K562 (cell line): ENCODE results near the gene LMBR1. TPM values are rescaled to one million over a fixed set of nuclear protein-coding genes. Genes with fewer than 3 reads are reported as not detected.

ENCODE experiments used
- ATAC-seq: fragments of 200-7000 bp; cut with Tn5 transposase; 3 replicates; pipeline ENCODE4 v1.9.1; 2020; ENCODE audit warnings: moderate library complexity
- BruUV-seq: library from RNA; stranded (reverse); fragments of 400-500 nt; replicated peaks from 2 replicates; lab custom pipeline; 2021; lab: Mats Ljungman, UMichigan
- CTCF ChIA-PET: fragments of 300-600 bp; formaldehyde crosslinking; extraction: SDS; loops from one replicate; lab custom pipeline; 2021; ENCODE audit warnings: low intra/inter-chr PET ratio; lab: Yijun Ruan, JAX
- POLR2A ChIA-PET: fragments of 300-600, 350-650 bp; sonication (Branson Sonifier 250); formaldehyde crosslinking; extraction: SDS; loops from one replicate; lab custom pipeline; 2021; ENCODE audit warnings: antibody characterized with exemption, inconsistent platforms; lab: Yijun Ruan, JAX
- DNase-seq, 4 experiments: peaks; one replicate each; pipeline versions ENCODE4 v3.0.0 to v3.0.0-alpha.2; 2011 to 2018; ENCODE audit warnings: low spot score in 3 of 4, mixed read lengths in 3 of 4; ENCODE audit errors: extremely low read depth in 1 of 4
- FAIRE-seq: peaks from 2 replicates; lab custom pipeline; 2011; peaks lifted over from hg19 to GRCh38; lab: Jason Lieb, UNC
- H2AFZ ChIP-seq: 2 replicates; pipeline ENCODE4 v1.6.0; 2011; ENCODE audit warnings: low read depth, low read length, control low read depth, inconsistent platforms
- H3K27ac ChIP-seq: fragments of 200-600 bp; 3 replicates; pipeline ENCODE4 v1.8.0; 2011; ENCODE audit warnings: low read depth, mild to moderate bottlenecking, control low read depth, inconsistent platforms, low read length, moderate library complexity, mixed read lengths; ENCODE audit errors: extremely low read depth
- H3K27me3 ChIP-seq, 2 experiments: fragments of 300-600 bp in 1 of 2; 2 replicates in 1 of 2; 3 replicates in 1 of 2; pipeline versions ENCODE4 v1.6.0 to v1.8.0; 2011; ENCODE audit warnings: inconsistent platforms in 2 of 2, low read length in 2 of 2, mild to moderate bottlenecking in 1 of 2, mixed read lengths in 1 of 2, moderate library complexity in 1 of 2; ENCODE audit not compliant: control insufficient read depth in 2 of 2, insufficient read depth in 2 of 2
- H3K36me3 ChIP-seq: fragments of 300-600 bp; 3 replicates; pipeline ENCODE4 v1.8.0; 2011; ENCODE audit warnings: mild to moderate bottlenecking, low read length, inconsistent platforms; ENCODE audit not compliant: control insufficient read depth, insufficient read depth
- H3K4me1 ChIP-seq, 2 experiments: fragments of 200-600 bp in 1 of 2; replicated peaks in 1 of 2; 2 replicates in 1 of 2; 3 replicates in 1 of 2; pipeline versions ENCODE4 v1.5.1 to v1.8.0; 2011; ENCODE audit warnings: inconsistent platforms in 2 of 2, low read length in 2 of 2, mild to moderate bottlenecking in 1 of 2, mixed read lengths in 1 of 2, moderate library complexity in 1 of 2; ENCODE audit not compliant: control insufficient read depth in 2 of 2, insufficient read depth in 2 of 2
- H3K4me2 ChIP-seq: 2 replicates; pipeline ENCODE4 v1.6.1; 2011; ENCODE audit warnings: low read length, control low read depth, inconsistent platforms, mixed read lengths; ENCODE audit not compliant: insufficient read depth
- H3K4me3 ChIP-seq: fragments of 200-600 bp; sonication (generic), shearing (Covaris generic); 2 replicates; pipeline ENCODE4 v1.5.1; 2016; ENCODE audit warnings: control low read depth, inconsistent platforms
- H3K79me2 ChIP-seq: fragments of 200-600 bp; 3 replicates; pipeline ENCODE4 v1.8.0; 2011; ENCODE audit warnings: low read length, inconsistent platforms; ENCODE audit not compliant: control insufficient read depth, insufficient read depth
- H3K9ac ChIP-seq, 2 experiments: 2 replicates each; pipeline versions ENCODE4 v1.6.0 to v1.6.1; 2011; ENCODE audit warnings: low read depth in 2 of 2, low read length in 2 of 2, control low read depth in 1 of 2, inconsistent platforms in 1 of 2, mild to moderate bottlenecking in 1 of 2, mixed read lengths in 1 of 2; ENCODE audit not compliant: insufficient read depth in 1 of 2
- H3K9me1 ChIP-seq: one replicate; pipeline ENCODE4 v1.6.0; 2011; ENCODE audit warnings: inconsistent platforms, mild to moderate bottlenecking, low read length, moderate library complexity; ENCODE audit not compliant: control insufficient read depth, insufficient read depth
- H3K9me3 ChIP-seq: replicated peaks from 2 replicates; pipeline ENCODE4 v1.5.1; 2011; ENCODE audit warnings: low read depth, low read length, inconsistent platforms; ENCODE audit not compliant: control insufficient read depth, insufficient read depth
- H4K20me1 ChIP-seq: replicated peaks from 2 replicates; pipeline ENCODE4 v1.6.1; 2011; ENCODE audit warnings: low read length, inconsistent platforms, mixed read lengths; ENCODE audit not compliant: control insufficient read depth, insufficient read depth
- ARID3A ChIP-seq: IDR thresholded peaks from 2 replicates; pipeline ENCODE4 v1.6.1; 2012; ENCODE audit warnings: low read depth, low read length, improper control_type of control experiment, borderline replicate concordance
- C11orf30 ChIP-seq: fragments of 450-650 bp; IDR thresholded peaks from 2 replicates; pipeline ENCODE4 v1.6.1; 2016; ENCODE audit warnings: low read depth, mild to moderate bottlenecking
- EP300 ChIP-seq: IDR thresholded peaks from 2 replicates; pipeline ENCODE4 v1.6.1; 2012; ENCODE audit warnings: low read length, improper control_type of control experiment
- FOSL1 ChIP-seq: fragments of 200-800 bp; sonication (Bioruptor generic); conservative IDR thresholded peaks from 2 replicates; pipeline ENCODE4 v1.6.1; 2016; ENCODE audit warnings: missing genetic modification characterization, missing compliant biosample characterization
- GABPB2 ChIP-seq: fragments of 250-450 bp; sonication (Bioruptor Pico); conservative IDR thresholded peaks from 2 replicates; pipeline ENCODE4 v1.5.1; 2021; ENCODE audit warnings: mild to moderate bottlenecking
- HNRNPL ChIP-seq: fragments of 200-400 bp; formaldehyde crosslinking; IDR thresholded peaks from 2 replicates; pipeline ENCODE4 v1.6.1; 2017; ENCODE audit warnings: low read depth, mild to moderate bottlenecking, low read length
- MAZ ChIP-seq, 2 experiments: fragments of 450-650 bp in 1 of 2; sonication (generic) in 1 of 2; formaldehyde crosslinking; IDR thresholded peaks in 1 of 2; conservative IDR thresholded peaks in 1 of 2; 2 replicates each; pipeline versions ENCODE4 v1.4.0 to v1.5.0; 2020; ENCODE audit warnings: mild to moderate bottlenecking in 1 of 2, missing genetic modification reagents in 1 of 2
- MBD2 ChIP-seq: sonication (generic); IDR thresholded peaks from 2 replicates; pipeline ENCODE4 v1.6.1; 2016; ENCODE audit warnings: low read depth, borderline replicate concordance
- NEUROD1 ChIP-seq: fragments of 150-350 bp; IDR thresholded peaks from 2 replicates; pipeline ENCODE4 v1.6.1; 2014; ENCODE audit warnings: borderline replicate concordance, low read length, low read depth; ENCODE audit not compliant: partially characterized antibody
- POU5F1 ChIP-seq: fragments of 150-350 bp; IDR thresholded peaks from 2 replicates; pipeline ENCODE4 v1.6.1; 2014; ENCODE audit warnings: borderline replicate concordance, low read length, low read depth, mild to moderate bottlenecking; ENCODE audit not compliant: partially characterized antibody
- RFX5 ChIP-seq: IDR thresholded peaks from 2 replicates; pipeline ENCODE4 v1.6.1; 2011; ENCODE audit warnings: low read depth, mild to moderate bottlenecking, improper control_type of control experiment, low read length
- RUNX1 ChIP-seq: sonication (generic); IDR thresholded peaks from 2 replicates; pipeline ENCODE4 v1.6.1; 2016; ENCODE audit warnings: antibody characterized with exemption, low read depth
- SIN3A ChIP-seq, 2 experiments: fragments of 150-350 bp in 1 of 2; IDR thresholded peaks; 2 replicates each; pipeline ENCODE4 v1.6.1; 2011 to 2016; ENCODE audit warnings: borderline replicate concordance in 2 of 2, low read depth in 2 of 2, low read length in 2 of 2, mild to moderate bottlenecking in 2 of 2, moderate library complexity in 2 of 2; ENCODE audit not compliant: control insufficient read depth in 1 of 2
- TSHZ1 ChIP-seq: fragments of 250-450 bp; sonication (Bioruptor Pico); IDR thresholded peaks from 2 replicates; pipeline ENCODE4 v1.4.0; 2020; ENCODE audit warnings: mild to moderate bottlenecking, moderate library complexity
- XRCC3 ChIP-seq: fragments of 450-650 bp; IDR thresholded peaks from 2 replicates; pipeline ENCODE4 v1.6.1; 2017; ENCODE audit warnings: mild to moderate bottlenecking, moderate library complexity
- ZBTB17 ChIP-seq: fragments of 450-650 bp; formaldehyde crosslinking; IDR thresholded peaks from 2 replicates; pipeline ENCODE4 v1.4.0; 2020; ENCODE audit warnings: mild to moderate bottlenecking
- ZNF12 ChIP-seq: sonication (generic); formaldehyde crosslinking; IDR thresholded peaks from 2 replicates; pipeline ENCODE4 v1.4.0; 2020; ENCODE audit warnings: mild to moderate bottlenecking, missing genetic modification reagents
- ZNF224 ChIP-seq: sonication (generic); formaldehyde crosslinking; IDR thresholded peaks from 2 replicates; pipeline ENCODE4 v1.8.0; 2022; ENCODE audit warnings: mild to moderate bottlenecking, missing genetic modification reagents
- ZNF239 ChIP-seq: fragments of 250-450 bp; sonication (Bioruptor Pico); IDR thresholded peaks from 2 replicates; pipeline ENCODE4 v1.4.0; 2020; ENCODE audit warnings: mild to moderate bottlenecking
- WGBS: fragments of 100-300 bp; shearing (Covaris generic); methylation state at CpG from one replicate; pipeline ENCODE4 v1.1.6; 2016; ENCODE audit warnings: low coverage, mixed read lengths; ENCODE audit not compliant: insufficient coverage; ENCODE audit errors: missing lambda C conversion rate; 5-methylcytosine and 5-hydroxymethylcytosine counted together
- in situ Hi-C: fragments of 300-500 bp; cut with MboI; formaldehyde crosslinking; loops from 4 replicates; pipeline ENCODE4 v1.15.0; 2018; ENCODE audit warnings: inconsistent platforms, mixed read lengths
- intact Hi-C: fragments of 100-400 bp; cut with micrococcal nuclease; formaldehyde crosslinking; loops from 2 replicates; pipeline ENCODE4 v1.14.2; 2022
- polyA plus RNA-seq, 8 experiments: library from polyadenylated mRNA; depleted of rRNA in 4 of 8; stranded (reverse) in 5 of 8; unstranded in 3 of 8; fragments of >200 nt; fragmentation: Nextera tagmentation in 2 of 8; fragmentation: Illumina TruSeq in 1 of 8; extraction: Ambion mirVana in 2 of 8; extraction: Trizol in 1 of 8; gene quantifications; 2 replicates each; pipeline versions ENCODE4 v1.2.1 to v1.2.3, GENCODE V29; 2011 to 2014; ENCODE audit warnings: inconsistent platforms in 1 of 8, missing spikeins in 1 of 8
- total RNA-seq, 7 experiments: library from RNA; depleted of rRNA in 6 of 7; stranded (reverse); fragments of >200 nt in 6 of 7; fragmentation: Illumina TruSeq in 2 of 7; extraction: Trizol in 2 of 7; gene quantifications; 2 replicates each; pipeline versions ENCODE4 v1.2.1 to v1.2.3, GENCODE V29; 2011 to 2021; ENCODE audit warnings: low replicate concordance in 1 of 7

Gene LMBR1
- total and polyA plus RNA-seq, 9 of the 15 experiments (the other 6 are each of a cell fraction or from before 2014, with no cell fraction given), result 7.7 to 90.0 (median 59.9) TPM

- ATAC-seq, result no peak
- no peaks in the 10 kb centered on the region for H3K27me3 ChIP-seq
- CTCF ChIA-PET, result no interaction called here
- no peak for TF ChIP-seq XRCC3
- TF ChIP-seq NEUROD1, result no peak
- no peak for TF ChIP-seq C11orf30
- TF ChIP-seq MAZ (CRISPR knock-in tag; conservative IDR thresholded peaks at IDR 0.05 in 1 of 2, IDR thresholded peaks at IDR 0.05 in 1 of 2), result no peak
- TF ChIP-seq RUNX1, result no peak
- TF ChIP-seq GABPB2 (CRISPR knock-in tag), result no peak
- no peak for TF ChIP-seq ZBTB17 (CRISPR knock-in tag)
- TF ChIP-seq ZNF12 (CRISPR knock-in tag), result no peak
- no peak for TF ChIP-seq MBD2
- no peak for TF ChIP-seq SIN3A (IDR thresholded peaks at IDR 0.05; ENCODE audit: borderline replicate concordance in 2 of 2, control insufficient read depth in 1 of 2, low read depth in 2 of 2, low read length in 2 of 2)
- TF ChIP-seq TSHZ1 (CRISPR knock-in tag), result no peak
- no peak for TF ChIP-seq ARID3A
- TF ChIP-seq ZNF239 (CRISPR knock-in tag), result no peak
- no peak for TF ChIP-seq ZNF224 (CRISPR knock-in tag)
- no peak for TF ChIP-seq POU5F1
- TF ChIP-seq EP300, result no peak
- TF ChIP-seq FOSL1 (tag), result no peak
- no peak for TF ChIP-seq HNRNPL
- no peak for TF ChIP-seq RFX5
- no peak overlapping the region for H3K27ac ChIP-seq
- H3K9me3 ChIP-seq, result peaks cover 3% of the 10 kb centered on the region; the same call in 1 of the 2 replicates
- no peak for FAIRE-seq
- no peak overlapping the region for H2AFZ ChIP-seq
- H3K4me3 ChIP-seq, result no peak overlapping the region
- no TSS peak for BruUV-seq
- H3K9ac ChIP-seq, result no peak overlapping the region
- no peak overlapping the region for H3K4me2 ChIP-seq
- 37% methylated on average over 3 of the region's 3 CpGs for WGBS
- peaks cover 38% of the 10 kb centered on the region for H3K79me2 ChIP-seq
- POLR2A ChIA-PET, result interaction anchor here (0.6 kb wide), 1 partner anchor 604 kb away, joined by 3 read pairs; no protein-coding TSS in a partner anchor
- no peaks in the 10 kb centered on the region for H3K9me1 ChIP-seq
- in situ Hi-C loops, result no loop called here
- intact Hi-C loops, result no loop called here
- H3K36me3 ChIP-seq, result peaks cover 3% of the 10 kb centered on the region; the same call in 1 of the 3 replicates
- DNase-seq, result no peak
- no peaks in the 10 kb centered on the region; a peak in 1 of 5 replicates for H3K4me1 ChIP-seq
- no peaks in the 10 kb centered on the region for H4K20me1 ChIP-seq
These were observed 258.9 kb downstream of the LMBR1 start for GRCh38 chr7:156634117-156634516.
